HG02798 (cell line): ENCODE measurements around the gene VWA7.

ENCODE experiments used
- ATAC-seq: cut with Tn5 transposase; IDR thresholded peaks from one replicate; pipeline ENCODE4 v1.9.1; 2021; ENCODE audit warnings: mild to moderate bottlenecking; ENCODE audit not compliant: unreplicated experiment, poor library complexity

The VWA7 gene

DNA sequence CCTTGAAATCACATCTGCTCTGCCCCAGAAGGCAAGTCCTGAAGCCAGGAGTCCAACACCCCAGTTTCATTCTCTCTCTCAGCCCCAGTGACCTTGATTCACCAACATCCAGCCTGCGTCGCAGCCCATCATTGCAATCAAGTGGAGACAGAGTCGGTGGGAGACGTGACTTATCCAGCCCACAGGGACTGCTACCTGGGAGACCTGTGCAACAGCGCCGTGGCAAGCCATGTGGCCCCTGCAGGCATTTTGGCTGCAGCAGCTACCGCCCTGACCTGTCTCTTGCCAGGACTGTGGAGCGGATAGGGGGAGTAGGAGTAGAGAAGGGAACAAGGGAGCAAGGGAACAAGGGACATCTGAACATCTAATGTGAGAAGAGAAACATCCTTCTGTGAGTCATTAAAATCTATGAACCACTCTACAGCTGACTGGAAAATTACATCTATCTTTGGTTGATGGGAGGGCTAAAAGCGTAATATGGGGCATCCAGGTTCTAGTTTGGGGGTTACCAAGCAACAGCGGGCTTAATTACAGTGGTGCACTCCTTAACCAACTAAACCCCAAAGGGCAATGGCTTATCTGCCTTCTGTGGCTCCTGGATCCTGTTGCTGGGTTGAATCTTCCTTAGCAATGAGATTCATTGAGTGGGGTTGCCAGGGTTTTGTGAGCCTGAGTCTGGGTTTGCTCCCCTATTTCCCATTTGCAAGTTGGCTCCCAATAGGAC is 59.5 kb downstream of the VWA7 start:
- ATAC-seq = no peak
